ENCODE results near the gene NR5A2.

The NR5A2 gene

DNA sequence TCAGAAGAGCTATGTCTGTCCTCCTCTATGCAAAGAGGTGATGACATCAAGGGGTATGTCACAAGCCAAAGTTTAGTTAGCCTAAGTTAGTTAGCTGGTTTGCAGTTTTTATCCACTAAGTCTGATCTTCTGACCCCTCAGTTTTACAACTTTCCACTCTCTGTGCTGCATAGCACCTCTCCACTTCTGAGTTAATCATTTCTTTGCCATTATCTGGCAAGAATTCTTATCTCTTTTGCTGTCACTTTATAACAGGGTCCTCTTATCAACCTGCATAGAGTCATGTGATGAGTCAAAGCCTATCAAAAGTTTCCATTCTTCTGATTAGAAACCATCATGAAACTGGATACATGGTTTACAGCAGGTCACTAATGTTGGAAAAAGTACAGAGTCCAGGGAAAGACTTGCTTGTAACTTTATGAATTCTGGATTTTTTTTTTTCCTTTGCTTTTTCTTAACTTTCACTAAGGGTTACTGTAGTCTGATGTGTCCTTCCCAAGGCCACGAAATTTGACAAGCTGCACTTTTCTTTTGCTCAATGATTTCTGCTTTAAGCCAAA lies at the start of gene NR5A2:
Gene NR5A2, plus strand, starts transcription at position 447 of the 560 bp plus-strand sequence. CDS start 138 bp downstream, outside the sequence.
- no peak for DNase-seq

- no peak for DNase-seq
Measured at GRCh38 chr1:199978408-199978940, 49.0 kb upstream of the NR5A2 start.

DNA sequence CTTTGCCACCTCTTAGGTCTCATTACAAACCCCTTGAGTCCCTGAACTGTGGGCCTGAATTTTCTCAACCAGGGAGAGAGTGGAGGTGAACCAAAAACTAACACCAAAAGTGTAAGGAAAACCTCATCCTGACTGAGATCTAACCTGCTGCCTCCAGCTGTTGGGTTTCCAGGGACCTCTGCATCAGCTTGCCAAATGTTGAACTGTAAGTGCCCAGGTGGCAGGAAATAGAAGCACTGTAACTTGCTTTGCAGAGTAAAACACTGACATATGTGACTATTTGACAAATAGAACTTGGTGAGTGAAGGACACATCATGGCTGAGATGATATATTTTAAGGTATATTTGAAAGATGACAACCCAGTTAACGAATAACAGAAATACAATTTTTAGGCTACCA lies 48.4 kb upstream of the NR5A2 start:
- DNase-seq = no peak

- no peak for DNase-seq
Measured at GRCh38 chr1:199981584-199981983, 45.9 kb upstream of the NR5A2 start.

DNA sequence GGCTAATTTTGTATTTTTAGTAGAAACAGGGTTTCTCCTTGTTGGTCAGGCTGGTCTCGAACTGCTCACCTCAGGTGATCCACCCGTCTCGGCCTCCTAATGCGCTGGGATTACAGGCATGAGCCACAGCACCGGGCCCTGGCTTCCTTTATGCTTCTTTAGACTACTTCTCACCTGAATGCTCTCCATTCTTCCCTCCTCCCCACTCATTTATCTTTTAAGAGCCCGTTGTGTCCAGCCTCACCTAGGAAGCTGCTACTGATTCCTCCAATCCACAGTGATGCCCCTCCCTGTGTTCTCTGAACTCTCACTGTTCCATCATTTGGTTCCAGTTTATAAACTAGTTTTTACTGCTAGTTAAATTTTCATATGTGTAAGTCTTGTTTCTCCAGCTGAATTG lies 44.9 kb upstream of the NR5A2 start:
- DNase-seq = no peak

- no peak for DNase-seq
Measured at GRCh38 chr1:199983531-199983930, 44.0 kb upstream of the NR5A2 start.

DNA sequence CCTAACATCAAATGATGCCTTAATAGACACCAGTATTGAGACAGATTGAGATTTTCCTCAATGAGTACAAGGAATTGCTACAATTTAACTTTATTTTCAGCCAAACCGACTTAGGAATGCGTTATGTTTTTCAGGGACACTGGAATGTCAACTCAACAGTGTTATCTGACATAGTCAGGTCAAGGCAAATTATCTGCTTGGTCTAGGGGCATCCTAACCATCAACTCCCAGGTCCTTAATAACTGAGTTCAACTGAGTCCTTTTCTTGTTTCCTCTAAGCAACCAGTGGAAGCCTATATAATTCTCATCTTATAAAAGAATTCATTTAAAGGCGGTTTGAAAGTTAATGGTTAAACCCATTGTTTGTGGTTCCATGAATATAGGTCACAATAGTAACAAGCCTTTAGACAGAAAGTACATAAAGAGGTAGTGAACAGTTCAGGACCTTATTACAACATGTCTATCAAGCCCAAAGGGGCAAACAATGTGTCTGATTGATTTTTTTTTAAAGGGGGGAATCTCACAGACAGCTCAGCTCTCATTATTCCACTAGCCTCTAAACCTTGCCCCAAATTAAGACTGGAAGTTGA lies 32.3 kb upstream of the NR5A2 start:
- no peak for DNase-seq

DNA sequence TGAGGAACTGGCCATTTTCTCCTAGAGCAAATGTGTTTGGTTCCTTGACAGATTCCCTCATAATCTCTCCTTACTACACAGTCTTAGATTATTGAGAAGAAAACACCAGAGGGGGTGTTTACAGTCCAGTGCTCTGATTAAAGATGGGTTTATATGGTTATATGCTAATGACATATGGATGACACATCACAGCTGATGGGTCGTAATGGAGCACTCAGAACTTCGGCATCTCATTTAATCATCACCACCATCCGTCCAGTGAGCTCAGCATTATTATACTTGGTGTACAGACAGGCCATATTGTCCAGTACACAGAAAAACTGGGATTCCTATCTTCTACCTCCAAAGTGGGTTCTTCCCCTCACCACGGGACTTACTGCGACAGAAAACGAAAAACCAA lies 22.3 kb upstream of the NR5A2 start:
- DNase-seq = no peak

DNA sequence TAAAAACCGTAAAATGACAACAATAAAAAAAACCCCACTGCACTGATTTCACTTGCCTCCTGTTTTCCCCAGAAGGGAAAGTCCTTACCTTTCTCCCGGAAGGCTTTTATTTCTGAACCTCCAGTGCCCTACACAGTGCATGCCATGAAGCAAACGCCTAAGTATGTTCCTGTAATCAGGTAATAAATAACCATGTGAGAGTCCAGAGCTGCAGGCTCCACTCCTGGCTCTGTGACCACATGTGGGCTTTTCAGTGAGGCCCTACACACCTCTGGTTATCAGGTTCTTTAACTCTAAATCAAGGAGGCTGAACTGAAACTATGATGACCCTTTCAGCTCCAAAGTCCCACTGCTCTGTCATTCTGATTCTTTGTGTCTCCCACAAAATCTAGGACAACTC lies 20.8 kb upstream of the NR5A2 start:
- no peak for DNase-seq

DNA sequence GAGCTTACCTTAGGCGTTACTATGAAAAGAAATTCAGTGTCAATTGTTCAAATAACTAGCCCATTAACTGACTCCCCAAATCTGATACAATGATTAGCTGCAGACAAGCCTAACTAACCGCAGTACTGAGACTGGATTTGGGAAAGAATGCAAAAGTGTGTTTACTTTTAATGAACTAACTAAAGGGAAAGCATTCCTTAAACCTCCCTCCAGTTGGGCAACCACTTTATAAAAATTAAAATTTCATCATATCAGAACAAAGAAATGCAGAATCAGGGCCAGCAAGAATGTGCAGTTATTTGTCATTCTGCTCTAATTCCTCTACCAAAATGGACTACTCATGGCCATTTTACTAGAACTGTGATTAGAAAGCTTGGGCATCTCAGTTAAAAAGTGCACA lies 11.7 kb upstream of the NR5A2 start:
- DNase-seq = no peak

GRCh38 chr1:200021577-200022238 lies 5.8 kb upstream of the NR5A2 start:
- DNase-seq = no peak

- DNase-seq = no peak
Measured at GRCh38 chr1:200022239-200022804, 5.2 kb upstream of the NR5A2 start.

DNA sequence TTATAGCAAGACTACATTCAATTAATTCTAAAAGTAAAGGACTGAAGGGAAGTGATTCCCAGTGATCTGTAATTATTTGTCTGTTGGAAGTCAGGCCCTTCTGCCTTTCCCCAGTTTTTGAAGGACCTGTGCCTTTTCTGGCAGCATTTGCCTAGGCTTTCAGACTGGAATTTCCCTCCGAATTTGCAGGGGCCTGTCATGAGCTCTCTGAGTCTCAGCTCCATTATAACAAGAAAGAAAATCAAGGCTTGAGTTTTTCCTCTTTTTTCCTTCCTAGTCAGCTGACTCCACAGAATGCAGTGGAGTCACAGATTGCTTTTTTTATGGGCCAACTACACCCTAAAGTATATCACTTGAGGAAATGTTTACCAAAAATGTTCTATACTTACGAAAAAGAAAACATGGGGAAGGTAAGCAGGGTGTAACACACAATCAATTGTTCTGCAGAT lies 1.1 kb downstream of the NR5A2 start:
- DNase-seq = no peak

DNA sequence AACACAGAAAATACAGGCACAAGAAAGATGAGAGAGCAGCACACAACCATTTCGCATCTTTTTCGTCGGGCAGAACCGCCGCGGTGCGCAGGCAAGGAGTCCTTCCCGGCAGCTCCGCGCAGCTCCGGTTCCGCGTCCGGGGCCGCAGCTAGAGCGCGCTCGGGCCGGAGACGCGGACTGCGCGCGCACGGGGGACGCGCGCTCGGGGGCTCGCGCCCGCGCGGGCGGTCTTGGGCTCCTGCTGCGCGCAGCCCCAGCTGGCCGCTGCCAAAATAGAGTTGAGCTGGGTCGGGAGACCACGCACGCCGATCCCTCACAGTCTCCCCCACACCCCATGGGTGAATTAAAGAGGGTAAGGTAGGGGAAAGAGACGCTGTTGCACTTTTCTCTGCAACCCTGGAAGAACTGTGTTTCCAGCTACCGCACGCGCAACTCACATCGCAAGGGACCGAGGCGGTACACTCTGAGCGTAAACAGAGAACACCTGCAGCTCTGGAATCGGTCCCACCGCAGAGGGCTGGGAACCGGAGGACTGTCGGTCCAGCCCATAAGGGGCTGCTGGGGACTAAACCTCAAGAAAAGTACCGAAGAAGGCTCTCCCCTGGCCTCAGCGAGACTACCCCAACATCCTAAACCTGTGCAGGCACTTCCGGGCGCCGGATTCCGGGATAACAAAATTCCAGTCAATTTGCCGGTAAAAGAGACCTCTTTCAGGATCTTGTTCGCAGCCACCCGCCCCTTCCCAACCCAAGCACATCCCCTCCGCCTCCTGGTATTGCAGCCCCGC lies 1.7 kb downstream of the NR5A2 start:
- peak; percentile 62 for DNase-seq

GRCh38 chr1:200029822-200030152 lies 2.3 kb downstream of the NR5A2 start:
- DNase-seq = peak; percentile 52

DNA sequence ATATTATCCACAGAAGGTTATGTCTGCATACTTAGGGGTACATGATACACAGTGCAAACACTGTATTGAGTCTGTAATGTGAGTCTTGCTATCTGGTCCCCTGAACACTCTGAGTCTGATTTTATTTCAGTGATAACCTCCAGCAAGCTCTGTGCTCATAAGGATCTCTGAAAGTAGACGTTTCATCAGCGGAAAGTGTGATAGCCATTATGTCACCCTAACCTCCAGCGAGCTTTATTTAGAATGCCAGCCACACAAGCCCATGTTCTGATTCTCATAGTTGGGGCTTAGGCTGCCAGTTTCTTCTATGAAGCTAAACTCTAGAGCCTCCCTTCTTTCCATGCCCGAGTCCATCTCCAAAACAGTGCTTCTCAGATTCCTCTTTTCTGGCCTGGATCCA lies 3.3 kb downstream of the NR5A2 start:
- no peak for DNase-seq

DNA sequence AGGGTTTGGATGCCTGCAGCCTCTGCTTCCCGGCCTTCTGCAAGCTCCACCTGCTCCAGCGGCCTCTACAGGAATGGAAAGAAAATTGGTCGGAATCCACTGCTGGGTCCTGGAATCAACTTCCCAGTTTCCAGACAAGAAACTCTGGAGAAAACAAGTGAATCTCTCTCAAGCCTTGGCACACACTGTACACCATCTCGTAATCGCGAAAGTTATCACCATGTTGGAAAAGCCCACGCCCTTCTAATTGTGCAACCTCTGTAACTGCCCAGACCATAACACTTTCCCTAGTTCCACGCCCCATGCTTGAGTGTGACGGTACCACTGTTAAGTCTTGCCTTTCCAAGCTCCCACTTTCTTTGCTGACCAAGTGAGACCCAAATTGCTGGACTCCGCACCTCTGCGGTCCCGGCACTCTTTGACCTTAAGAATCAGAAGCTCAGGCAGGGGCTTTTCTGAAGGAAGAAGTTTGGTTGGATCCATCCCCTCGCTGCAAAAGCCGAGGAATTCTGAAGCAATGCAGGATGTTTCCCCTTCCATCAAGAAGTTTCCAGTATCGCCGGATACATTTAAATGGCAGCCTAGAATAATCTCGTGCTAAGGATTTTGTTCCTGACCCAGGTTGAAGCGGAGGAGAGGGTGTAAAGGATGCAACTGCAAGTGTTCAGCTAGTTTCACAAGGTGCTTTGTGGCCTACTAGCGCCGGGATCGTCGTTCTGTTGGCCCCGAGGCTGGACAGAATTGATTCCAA lies 6.2 kb downstream of the NR5A2 start:
- DNase-seq = peak; percentile 73

DNA sequence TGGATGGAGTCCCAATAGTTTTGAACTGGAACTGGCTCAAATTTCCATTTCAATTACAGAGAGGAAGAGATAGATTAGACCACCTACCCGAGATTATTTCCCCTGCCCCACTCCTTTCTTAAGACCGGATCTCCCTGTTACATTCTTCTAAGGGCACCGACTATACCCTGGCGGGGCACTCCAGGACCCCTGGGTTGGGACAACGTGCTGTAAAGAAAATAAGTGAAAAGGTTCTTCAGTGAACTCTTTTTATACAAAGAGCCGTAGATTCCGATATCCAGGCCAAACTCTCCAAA lies 6.7 kb downstream of the NR5A2 start:
- no peak for DNase-seq

DNA sequence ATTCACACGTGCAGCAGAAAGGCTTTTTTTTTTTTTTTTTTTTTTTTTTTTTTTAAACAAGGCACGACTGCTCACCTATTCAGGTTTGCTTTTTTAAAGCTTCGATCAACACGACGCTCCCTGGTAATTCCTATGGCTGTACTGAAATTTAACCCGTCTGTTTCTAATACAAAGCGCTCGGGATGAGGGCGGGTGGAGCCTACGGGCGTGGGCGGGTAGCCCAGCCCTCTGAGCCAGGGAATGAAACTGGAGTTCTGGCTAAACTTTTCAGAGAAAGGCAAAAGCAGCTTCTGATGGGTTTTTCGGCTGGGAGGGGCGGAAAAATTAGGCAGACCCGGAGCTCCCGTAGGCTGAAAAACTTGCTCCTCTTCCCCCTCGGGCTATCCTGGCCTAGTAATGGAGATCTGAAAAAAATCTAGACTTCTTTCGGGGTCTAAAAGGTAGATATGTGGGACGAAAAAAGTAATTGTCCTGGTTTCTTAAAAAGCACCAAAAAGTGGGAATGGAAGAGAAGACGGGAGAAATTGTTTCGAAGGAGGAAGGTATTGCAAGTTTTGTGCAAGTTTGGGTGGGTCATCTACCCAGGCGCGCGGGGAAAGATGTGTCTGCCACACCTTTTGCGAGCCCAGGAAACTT lies 7.4 kb downstream of the NR5A2 start:
- DNase-seq = peak; percentile 56

DNA sequence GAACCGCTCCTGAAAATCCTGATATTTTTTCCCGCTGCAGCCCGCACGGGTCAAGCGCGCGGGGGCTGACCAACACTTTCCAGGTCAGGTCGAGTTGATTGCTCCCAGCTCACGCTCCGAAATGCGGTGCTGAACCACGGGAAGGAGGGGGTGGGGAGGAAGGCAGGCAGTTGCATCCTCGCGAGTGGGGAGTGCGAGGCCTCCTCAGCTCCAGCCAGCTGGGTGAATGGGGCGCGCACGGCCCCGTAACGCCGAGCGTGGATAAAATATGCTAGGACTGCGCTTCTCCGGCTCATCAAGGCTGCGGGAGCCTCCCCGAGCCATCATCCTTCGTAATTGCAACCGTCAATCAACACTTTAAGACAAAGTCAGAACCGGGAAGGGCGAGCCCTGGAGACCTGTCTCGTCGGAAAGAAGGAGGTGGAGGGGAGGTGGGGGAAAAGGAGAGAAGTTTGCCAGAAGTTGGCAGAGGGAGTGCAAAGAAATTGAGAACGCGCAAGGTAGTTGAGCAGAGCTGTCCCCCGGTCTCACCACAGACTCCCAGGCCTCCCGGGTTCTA lies 8.0 kb downstream of the NR5A2 start:
- DNase-seq = peak; percentile 52

- DNase-seq = peak; percentile 59
Measured at GRCh38 chr1:200035956-200036618, 8.6 kb downstream of the NR5A2 start.

Data from islet precursor cell (in vitro differentiated cells).